Lung (tissue), 10 donors: ENCODE results near the gene PKNOX1. TPM values are rescaled to one million over a fixed set of nuclear protein-coding genes. Genes with fewer than 3 reads are reported as not detected.
"Not testable (repeated sequence)": the region's sequence is repeated elsewhere in the genome, so short reads cannot be mapped to it uniquely, and the experiment has no call there.

Source experiments
- ATAC-seq: fragments of 200-7000 bp; cut with Tn5 transposase; one replicate; pipeline ENCODE4 v1.9.1; 2020; ENCODE audit warnings: moderate number of reproducible peaks; ENCODE audit not compliant: insufficient read depth, low FRiP score
- DNase-seq, 3 donors: peaks; one replicate each; pipeline ENCODE4 v3.0.0-alpha.2; 2013 to 2017
- H3K27ac ChIP-seq, 2 donors: one replicate each; pipeline ENCODE4 v1.5.1; 2013; ENCODE audit warnings: mild to moderate bottlenecking in 2 of 2, moderate library complexity in 2 of 2, control low read depth in 1 of 2, inconsistent platforms in 1 of 2, low read depth in 1 of 2, low read length in 1 of 2
- H3K27me3 ChIP-seq, 3 donors: one replicate each; pipeline ENCODE4 v1.5.1; 2013; ENCODE audit warnings: low read length in 2 of 3; ENCODE audit not compliant: control insufficient read depth in 3 of 3, insufficient read depth in 3 of 3
- H3K36me3 ChIP-seq, 4 donors: one replicate each; pipeline ENCODE4 v1.5.1; 2013; ENCODE audit warnings: low read length in 4 of 4, mild to moderate bottlenecking in 1 of 4, moderate library complexity in 1 of 4; ENCODE audit not compliant: control insufficient read depth in 4 of 4, insufficient read depth in 4 of 4
- H3K4me1 ChIP-seq, 5 donors: one replicate each; pipeline ENCODE4 v1.5.1; 2013; ENCODE audit warnings: low read length in 5 of 5, mild to moderate bottlenecking in 2 of 5, moderate library complexity in 1 of 5; ENCODE audit not compliant: control insufficient read depth in 5 of 5, insufficient read depth in 5 of 5
- H3K4me3 ChIP-seq: one replicate; pipeline ENCODE4 v1.5.1; 2013; ENCODE audit warnings: mild to moderate bottlenecking, control low read depth, moderate library complexity
- H3K9ac ChIP-seq, 2 donors: one replicate each; pipeline ENCODE4 v1.5.1; 2013; ENCODE audit warnings: low read length in 2 of 2, control low read depth in 1 of 2; ENCODE audit not compliant: insufficient read depth in 1 of 2
- H3K9me3 ChIP-seq, 4 donors: one replicate each; pipeline ENCODE4 v1.5.1; 2013; ENCODE audit warnings: low read length in 3 of 4, mild to moderate bottlenecking in 1 of 4, moderate library complexity in 1 of 4; ENCODE audit not compliant: control insufficient read depth in 4 of 4, insufficient read depth in 3 of 4
- WGBS, 2 donors: extraction: QIAGEN DNeasy Blood & Tissue Kit; methylation state at CpG; one replicate each; pipeline ENCODE4 v1.1.7; 2013; 5-methylcytosine and 5-hydroxymethylcytosine counted together
- polyA plus RNA-seq, 2 donors: library from polyadenylated mRNA; stranded (reverse); fragments of 200-250 nt; gene quantifications; one replicate each; pipeline ENCODE4 v1.2.1, GENCODE V29; 2013
- total RNA-seq, 2 donors: library from RNA; depleted of rRNA in 1 of 2; stranded (reverse); fragments of >200 nt in 1 of 2; gene quantifications; one replicate each; pipeline ENCODE4 v1.2.1, GENCODE V29; 2014 to 2021
- donor health status: Bipolar disorder and iron deficiency.
- donor health status: healthy.
- donor health status: DM: yes; HTN: yes; CAD: no.

The PKNOX1 gene
- total and polyA plus RNA-seq, 4 donors = 9.6 to 40.4 (median 14.2) TPM

DNA sequence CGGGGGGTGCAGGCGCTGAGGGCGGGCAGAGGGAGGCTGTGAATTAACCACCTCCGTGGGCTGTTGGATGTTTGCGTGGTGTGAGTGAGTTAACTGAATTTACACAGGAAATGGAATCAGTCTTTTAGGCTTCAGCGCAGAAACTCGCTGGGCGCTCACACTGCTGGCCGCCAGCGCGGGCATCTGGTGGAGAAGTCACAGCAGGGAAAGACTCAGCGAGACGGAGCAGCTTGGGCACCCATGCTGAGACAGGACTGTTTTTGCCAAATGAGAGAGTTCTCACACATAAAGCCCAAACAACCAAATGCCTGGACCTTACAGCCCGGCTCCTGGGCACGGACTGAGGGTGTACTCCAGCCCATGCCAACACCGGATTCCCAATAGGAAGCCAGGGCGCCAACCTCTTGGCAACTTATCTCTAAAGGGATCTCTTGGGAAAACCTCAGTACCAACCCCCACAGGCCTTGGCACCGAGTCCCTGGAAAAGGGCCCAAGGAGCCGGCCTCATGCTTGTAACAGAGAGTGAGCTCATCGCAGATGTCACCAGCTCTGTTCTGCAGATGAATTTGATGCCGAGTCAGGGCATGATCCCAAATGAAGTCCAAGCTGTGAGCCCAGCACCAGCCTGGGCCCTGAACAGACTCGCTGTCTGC is 90.0 kb downstream of the PKNOX1 start:
- H3K9ac ChIP-seq, H3K36me3 ChIP-seq, ATAC-seq, H3K27ac ChIP-seq, H3K27me3 ChIP-seq, H3K4me3 ChIP-seq, DNase-seq, H3K9me3 ChIP-seq, H3K4me1 ChIP-seq: not testable (repeated sequence)
- WGBS, 2 donors = no CpG with 5 or more reads among the region's 22 CpGs

- WGBS, 2 donors = 97% methylated on average over 18 of the region's 30 CpGs; no CpG with 5 or more reads in 1 of the 2 donors
- H3K9me3 ChIP-seq, H3K27me3 ChIP-seq, H3K4me1 ChIP-seq, H3K4me3 ChIP-seq, H3K27ac ChIP-seq, H3K36me3 ChIP-seq, DNase-seq, H3K9ac ChIP-seq, ATAC-seq: not testable (repeated sequence)
Observed at GRCh38 chr21:43065991-43066390, 91.6 kb downstream of the PKNOX1 start.

DNA sequence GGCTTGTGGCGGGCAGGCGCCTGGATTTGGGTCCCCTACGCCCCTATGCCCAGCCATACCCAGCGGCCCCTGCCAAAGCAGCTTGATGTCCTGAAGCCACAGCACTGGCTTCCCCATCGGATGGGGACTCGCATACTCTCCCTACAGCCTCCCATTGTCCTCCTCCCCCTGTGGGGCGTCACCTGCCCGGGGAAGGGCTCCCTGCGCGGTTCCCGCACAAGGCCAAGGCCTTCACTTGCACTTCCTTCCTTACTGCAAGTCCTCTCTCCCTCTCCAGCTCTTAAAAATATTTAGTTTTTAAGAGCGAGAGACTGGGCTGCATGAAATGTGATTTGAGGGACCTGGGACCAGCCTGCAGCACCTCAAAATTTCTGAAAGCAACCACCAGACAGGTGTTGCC is 92.3 kb downstream of the PKNOX1 start:
- DNase-seq, H3K36me3 ChIP-seq, H3K4me3 ChIP-seq, H3K27me3 ChIP-seq, H3K9ac ChIP-seq, H3K9me3 ChIP-seq, H3K4me1 ChIP-seq, H3K27ac ChIP-seq, ATAC-seq: not testable (repeated sequence)
- 85 to 89% methylated on average over 1 to 8 of the region's 12 CpGs for whole genome bisulfite sequencing, 2 donors

GRCh38 chr21:43068065-43068464 is 93.7 kb downstream of the PKNOX1 start:
- H3K27ac ChIP-seq, ATAC-seq, H3K4me1 ChIP-seq, H3K9me3 ChIP-seq, H3K36me3 ChIP-seq, H3K27me3 ChIP-seq, H3K4me3 ChIP-seq, H3K9ac ChIP-seq, DNase-seq: not testable (repeated sequence)
- WGBS, 2 donors = 89 to 100% methylated on average over 1 to 4 of the region's 12 CpGs

- not testable (repeated sequence) for H3K36me3 ChIP-seq, H3K27me3 ChIP-seq, ATAC-seq, H3K27ac ChIP-seq, H3K9me3 ChIP-seq, H3K9ac ChIP-seq, DNase-seq, H3K4me3 ChIP-seq, H3K4me1 ChIP-seq
- WGBS, 2 donors = 100% methylated on average over 1 of the region's 10 CpGs; no CpG with 5 or more reads in 1 of the 2 donors
Observed at GRCh38 chr21:43069682-43070081, 95.3 kb downstream of the PKNOX1 start.

DNA sequence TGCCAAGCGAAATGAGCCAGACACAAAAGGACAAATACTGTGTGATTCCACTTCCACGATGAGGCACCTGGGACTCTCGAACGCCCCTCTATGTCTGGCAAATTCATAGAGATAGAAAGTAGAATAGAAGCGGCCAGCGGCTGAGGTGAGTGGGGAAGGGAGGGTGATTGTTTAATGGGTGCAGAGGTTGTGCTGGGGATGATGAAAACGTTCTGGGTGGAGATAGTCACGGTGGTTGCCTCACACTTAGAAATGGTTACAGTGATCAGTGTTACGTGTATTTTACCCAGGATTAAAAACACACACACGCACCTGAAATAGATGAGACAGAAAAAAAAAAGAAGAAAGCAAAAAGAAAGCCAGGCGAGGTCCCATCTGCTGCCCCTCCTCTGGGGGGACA is 98.4 kb downstream of the PKNOX1 start:
- no CpG with 5 or more reads among the region's 11 CpGs for WGBS, 2 donors
- H3K4me1 ChIP-seq, DNase-seq, H3K27ac ChIP-seq, H3K9ac ChIP-seq, H3K9me3 ChIP-seq, H3K36me3 ChIP-seq, H3K4me3 ChIP-seq, ATAC-seq, H3K27me3 ChIP-seq: not testable (repeated sequence)

GRCh38 chr21:43074401-43075169 is 100.2 kb downstream of the PKNOX1 start:
- not testable (repeated sequence) for H3K4me1 ChIP-seq, H3K4me3 ChIP-seq
- no CpG with 5 or more reads among the region's 74 CpGs for WGBS, 2 donors

More at GRCh38 chr21:43074401-43075169, 100.2 kb downstream of the PKNOX1 start:
- not testable (repeated sequence) for H3K27me3 ChIP-seq, DNase-seq, H3K9me3 ChIP-seq, H3K27ac ChIP-seq, H3K36me3 ChIP-seq, H3K9ac ChIP-seq
- ATAC-seq = peak; percentile 34
